Chondrocyte (in vitro differentiated cells): Measurements from ENCODE around the gene PIM3. TPM values are rescaled to one million over a fixed set of nuclear protein-coding genes. Genes with fewer than 3 reads are reported as not detected.
"Not testable (repeated sequence)": the region's sequence is repeated elsewhere in the genome, so short reads cannot be mapped to it uniquely, and the experiment has no call there.

Source experiments
- DNase-seq: peaks from one replicate; pipeline ENCODE4 v3.0.0; 2021; ENCODE audit warnings: mixed read lengths, low spot score
- H3K27ac Mint-ChIP-seq: one replicate; pipeline ENCODE4 v1.8.0; 2021; ENCODE audit warnings: mild to moderate bottlenecking, moderate library complexity, mixed read lengths; ENCODE audit not compliant: unreplicated experiment
- H3K27me3 Mint-ChIP-seq: 2 replicates; pipeline ENCODE4 v1.8.0; 2021; ENCODE audit warnings: low read depth, mixed read lengths
- H3K36me3 Mint-ChIP-seq: 2 replicates; pipeline ENCODE4 v1.8.0; 2021; ENCODE audit warnings: low read depth, mixed read lengths
- H3K4me1 Mint-ChIP-seq: 2 replicates; pipeline ENCODE4 v1.8.0; 2021; ENCODE audit warnings: low read depth, mild to moderate bottlenecking, mixed read lengths
- H3K4me3 Mint-ChIP-seq: one replicate; pipeline ENCODE4 v1.8.0; 2021; ENCODE audit warnings: mild to moderate bottlenecking, moderate library complexity, mixed read lengths; ENCODE audit not compliant: unreplicated experiment
- H3K9me3 Mint-ChIP-seq: 2 replicates; pipeline ENCODE4 v1.8.0; 2021; ENCODE audit warnings: low read depth, mixed read lengths
- CTCF ChIP-seq: fragments of 200-600 bp; sonication (generic); IDR thresholded peaks from 2 replicates; pipeline ENCODE4 v1.5.0; 2021; ENCODE audit warnings: antibody characterized with exemption, mild to moderate bottlenecking, moderate library complexity
- total RNA-seq: library from RNA; stranded (reverse); gene quantifications from 3 replicates; pipeline ENCODE4 v1.2.1, GENCODE V29; 2021

The PIM3 gene
- total RNA-seq, 1 donor from 2014 or later: 18.2 TPM

GRCh38 chr22:49975543-49976389 is 15.2 kb downstream of the PIM3 start:
- H3K27ac Mint-ChIP-seq: no peak overlapping the region
- H3K9me3 Mint-ChIP-seq: peaks cover 8% of the 10 kb centered on the region
- peaks cover 7% of the 10 kb centered on the region for H3K4me1 Mint-ChIP-seq
- peaks cover 7% of the 10 kb centered on the region for H3K36me3 Mint-ChIP-seq
- no peak overlapping the region for H3K4me3 Mint-ChIP-seq
- peak; percentile 59 for DNase-seq
- no peak for TF ChIP-seq CTCF
- no peaks in the 10 kb centered on the region for H3K27me3 Mint-ChIP-seq

DNA sequence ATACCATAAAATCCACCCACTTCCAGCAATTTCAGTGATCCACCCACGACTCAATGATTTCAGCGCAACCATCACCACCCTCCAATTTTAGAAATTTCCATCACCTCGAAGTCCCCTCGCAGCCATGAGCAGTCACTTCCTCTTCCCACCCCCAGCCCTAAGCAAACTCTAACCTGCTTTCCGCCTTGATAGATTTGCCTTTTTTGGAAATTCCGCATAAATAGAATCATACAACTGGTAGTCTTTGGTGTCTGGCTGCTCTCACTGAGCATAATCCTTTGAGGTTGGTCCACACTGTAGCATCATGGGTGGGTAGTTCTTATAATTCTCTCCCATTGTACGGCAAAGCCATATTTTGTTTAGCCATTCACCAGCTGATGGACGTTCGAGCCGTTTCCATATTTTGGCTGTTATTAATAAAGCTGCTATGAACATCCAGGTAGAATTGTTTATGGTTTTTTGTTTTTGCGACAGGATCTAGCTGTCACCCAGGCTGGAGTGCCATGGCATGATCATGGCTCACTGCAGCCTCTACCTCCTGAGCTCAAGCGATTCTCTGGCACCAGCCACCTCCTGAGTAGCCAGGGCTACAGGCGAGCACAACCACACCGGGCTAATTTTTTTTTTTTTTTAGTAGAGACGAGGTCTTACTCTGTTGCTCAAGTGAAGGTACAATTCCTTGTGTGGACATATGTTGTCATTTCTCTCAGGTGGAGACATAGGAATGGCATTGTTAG is 16.0 kb downstream of the PIM3 start:
- DNase-seq: peak; percentile 17
- no peak for TF ChIP-seq CTCF
- Mint-ChIP-seq H3K27ac (no peak overlapping the region), H3K4me3 (no peak overlapping the region), H3K27me3 (no peaks in the 10 kb centered on the region), H3K36me3 (peaks cover 7% of the 10 kb centered on the region), H3K4me1 (peaks cover 3% of the 10 kb centered on the region), H3K9me3 (peaks cover 8% of the 10 kb centered on the region)

DNA sequence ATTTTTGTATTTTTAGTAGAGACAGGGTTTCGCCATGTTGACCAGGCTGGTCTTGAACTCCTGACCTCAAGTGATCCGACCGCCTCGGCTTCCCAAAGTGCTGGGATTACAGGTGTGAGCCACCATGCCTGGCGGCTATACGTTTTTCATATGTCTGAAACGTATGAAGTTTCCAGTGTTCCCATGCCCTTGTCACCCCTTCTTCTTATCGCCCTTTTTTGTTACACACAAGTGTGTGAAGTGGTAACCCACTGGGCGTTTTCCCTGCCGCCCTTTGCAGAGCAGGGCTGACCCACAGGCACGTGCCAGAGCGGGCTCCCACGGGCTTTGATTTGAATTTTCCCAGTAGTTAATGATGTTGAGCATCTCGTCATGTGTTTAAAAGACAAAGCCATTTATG is 17.0 kb downstream of the PIM3 start:
- Mint-ChIP-seq H3K27me3 (peaks cover 2% of the 10 kb centered on the region), H3K4me3 (no peak overlapping the region), H3K27ac (no peak overlapping the region), H3K36me3 (peaks cover 7% of the 10 kb centered on the region), H3K4me1 (peaks cover 3% of the 10 kb centered on the region), H3K9me3 (peaks cover 8% of the 10 kb centered on the region)
- TF ChIP-seq CTCF: no peak
- DNase-seq: peak; percentile 14

- H3K36me3 Mint-ChIP-seq: peaks cover 7% of the 10 kb centered on the region
- DNase-seq: peak; percentile 2
- peaks cover 8% of the 10 kb centered on the region for H3K9me3 Mint-ChIP-seq
- peaks cover 3% of the 10 kb centered on the region for H3K4me1 Mint-ChIP-seq
- H3K27ac Mint-ChIP-seq: no peak overlapping the region
- peak; percentile 77 for TF ChIP-seq CTCF
- peaks cover 7% of the 10 kb centered on the region for H3K27me3 Mint-ChIP-seq
- no peak overlapping the region for H3K4me3 Mint-ChIP-seq
These were observed 19.2 kb downstream of the PIM3 start for GRCh38 chr22:49979587-49980264.

DNA sequence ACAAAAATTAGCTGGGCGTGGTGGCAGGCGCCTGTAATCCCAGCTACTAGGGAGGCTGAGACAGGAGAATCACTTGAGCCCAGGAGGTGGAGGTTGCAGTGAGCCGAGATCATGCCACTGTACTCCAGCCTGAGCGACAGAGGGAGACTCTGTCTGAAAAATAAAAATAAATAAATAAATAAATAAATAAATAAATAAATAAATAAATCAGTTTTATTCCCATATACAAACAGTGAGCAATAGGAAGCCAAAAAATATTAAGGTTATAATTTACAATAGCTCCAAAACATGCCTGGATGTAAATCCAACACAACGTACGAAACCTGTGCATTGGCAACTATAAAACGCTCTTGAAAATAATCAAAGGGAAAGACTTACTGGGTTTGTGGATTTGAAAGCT is 21.2 kb downstream of the PIM3 start:
- not testable (repeated sequence) for H3K4me3 Mint-ChIP-seq, H3K4me1 Mint-ChIP-seq, DNase-seq, H3K27ac Mint-ChIP-seq
- Mint-ChIP-seq H3K27me3 (peaks cover 12% of the 10 kb centered on the region), H3K9me3 (peaks cover 23% of the 10 kb centered on the region), H3K36me3 (peaks cover 16% of the 10 kb centered on the region)
